ENCODE results near the gene CCDC154.

DNA sequence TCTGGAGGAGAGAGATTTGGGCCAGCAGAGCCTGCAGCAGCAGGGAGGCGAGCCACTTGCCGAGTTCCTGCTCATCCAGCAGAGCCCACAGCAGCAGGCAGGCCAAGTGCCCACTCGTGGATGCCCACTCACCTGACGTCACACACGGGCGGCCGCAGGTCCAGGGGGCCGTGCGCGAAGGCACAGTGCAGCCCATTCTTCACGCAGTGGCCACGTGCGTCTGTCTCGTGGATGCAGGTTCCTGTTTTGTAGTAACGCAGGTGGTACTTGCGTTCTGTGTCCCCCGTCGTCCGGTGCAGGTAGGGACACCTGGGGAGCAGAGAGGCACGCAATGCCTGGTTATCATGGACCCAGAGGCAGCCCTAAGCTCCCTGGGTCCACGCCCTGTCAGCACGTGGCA is 41.3 kb downstream of the CCDC154 start:
- TF ChIP-seq POLR2A (IDR thresholded peaks at IDR 0.05), result no peak
- TF ChIP-seq, protein P1, sequence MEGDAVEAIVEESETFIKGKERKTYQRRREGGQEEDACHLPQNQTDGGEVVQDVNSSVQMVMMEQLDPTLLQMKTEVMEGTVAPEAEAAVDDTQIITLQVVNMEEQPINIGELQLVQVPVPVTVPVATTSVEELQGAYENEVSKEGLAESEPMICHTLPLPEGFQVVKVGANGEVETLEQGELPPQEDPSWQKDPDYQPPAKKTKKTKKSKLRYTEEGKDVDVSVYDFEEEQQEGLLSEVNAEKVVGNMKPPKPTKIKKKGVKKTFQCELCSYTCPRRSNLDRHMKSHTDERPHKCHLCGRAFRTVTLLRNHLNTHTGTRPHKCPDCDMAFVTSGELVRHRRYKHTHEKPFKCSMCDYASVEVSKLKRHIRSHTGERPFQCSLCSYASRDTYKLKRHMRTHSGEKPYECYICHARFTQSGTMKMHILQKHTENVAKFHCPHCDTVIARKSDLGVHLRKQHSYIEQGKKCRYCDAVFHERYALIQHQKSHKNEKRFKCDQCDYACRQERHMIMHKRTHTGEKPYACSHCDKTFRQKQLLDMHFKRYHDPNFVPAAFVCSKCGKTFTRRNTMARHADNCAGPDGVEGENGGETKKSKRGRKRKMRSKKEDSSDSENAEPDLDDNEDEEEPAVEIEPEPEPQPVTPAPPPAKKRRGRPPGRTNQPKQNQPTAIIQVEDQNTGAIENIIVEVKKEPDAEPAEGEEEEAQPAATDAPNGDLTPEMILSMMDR (IDR thresholded peaks at IDR 0.05), result no peak
